Measurements from ENCODE around the gene NAGLU. TPM values are rescaled to one million over a fixed set of nuclear protein-coding genes. Genes with fewer than 3 reads are reported as not detected.

Gene NAGLU
- total and polyA plus RNA-seq, 10 of the 15 experiments (the other 5 are each of a cell fraction or from before 2014, with no cell fraction given): 0.23 to 27.5 (median 8.9) TPM

DNA sequence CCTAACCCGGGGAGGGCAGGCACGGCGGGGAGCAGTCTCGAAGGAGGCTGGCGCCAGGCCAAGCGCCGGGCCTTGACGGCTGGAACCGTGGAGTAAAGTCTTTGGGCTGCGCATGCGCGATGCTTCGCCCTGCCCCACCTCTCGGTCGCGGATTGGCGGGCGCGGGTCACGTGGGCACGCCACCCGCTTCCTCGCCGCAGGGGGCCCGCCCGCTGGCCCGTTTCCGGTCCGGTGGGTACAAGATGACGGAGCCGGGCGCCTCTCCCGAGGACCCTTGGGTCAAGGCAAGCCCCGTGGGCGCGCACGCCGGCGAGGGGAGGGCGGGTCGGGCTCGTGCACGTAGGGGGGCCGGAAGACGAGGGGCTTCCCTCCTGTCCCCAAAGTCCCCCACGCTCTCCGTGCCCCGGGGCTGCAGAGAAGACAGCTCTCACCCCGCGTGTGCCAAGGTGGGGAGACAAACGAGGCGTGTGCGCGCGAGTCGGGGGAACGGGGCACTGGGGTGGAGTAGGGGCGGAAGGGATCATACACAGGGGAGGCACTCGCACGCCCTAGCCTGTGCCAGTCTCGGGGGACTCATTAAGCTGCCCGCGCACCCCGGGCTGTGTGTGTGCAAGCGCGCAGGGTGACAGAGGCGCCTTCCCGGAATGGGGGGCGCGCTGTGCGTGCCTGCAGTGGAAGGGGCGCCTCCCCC, 31.0 kb downstream of the NAGLU start, which contains the start of gene MLX (continued):
- TF ChIP-seq KLF5 (IDR thresholded peaks at IDR 0.05; ENCODE audit: partially characterized antibody) (no peak), ZNF207 (IDR thresholded peaks at IDR 0.05; ENCODE audit: borderline replicate concordance) (0 out of 2 replicates have a peak, but pooled peaks have one; percentile 23), POLR2AphosphoS5 (IDR thresholded peaks at IDR 0.05; ENCODE audit: low read length) (peak; percentile 54; the same call in 1 of the 2 replicates), ZSCAN29 (IDR thresholded peaks at IDR 0.05) (no peak), MTA3 (IDR thresholded peaks at IDR 0.05; ENCODE audit: borderline replicate concordance, low read length) (no peak)

DNA sequence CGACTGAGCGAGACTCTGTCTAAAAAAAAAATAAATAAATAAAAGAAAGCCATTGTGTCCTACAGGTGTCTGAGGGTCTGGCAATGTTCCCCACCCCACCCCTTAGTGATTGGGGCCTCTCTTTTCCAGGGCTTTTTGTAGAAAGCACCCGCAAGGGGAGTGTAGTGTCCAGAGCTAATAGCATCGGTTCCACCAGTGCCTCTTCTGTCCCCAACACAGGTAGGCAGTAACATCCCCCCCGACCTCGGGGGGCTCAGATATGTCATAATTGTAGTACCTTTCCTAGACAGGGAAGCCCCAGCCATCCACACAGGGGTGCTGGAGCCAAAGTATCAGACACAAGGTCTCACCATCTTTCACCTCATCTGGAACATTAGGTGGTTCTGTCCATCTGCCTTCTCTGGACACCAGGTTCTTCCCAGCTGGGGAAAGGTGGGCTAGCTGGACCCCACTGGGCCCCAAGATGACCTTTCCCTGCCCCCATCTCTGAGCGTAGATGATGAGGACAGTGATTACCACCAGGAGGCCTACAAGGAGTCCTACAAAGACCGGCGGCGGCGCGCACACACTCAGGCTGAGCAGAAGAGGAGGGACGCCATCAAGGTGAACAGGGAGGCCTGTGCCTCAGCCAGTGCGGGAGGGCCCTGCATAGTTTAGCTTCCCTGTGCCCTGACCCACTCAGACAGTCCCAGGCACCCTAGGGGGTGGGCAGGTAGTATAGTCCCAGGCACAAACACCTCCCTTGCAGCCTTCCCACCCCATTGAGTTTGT, 32.5 kb downstream of the NAGLU start:
- Histone ChIP-seq H3K4me2 (ENCODE audit: control insufficient read depth, insufficient read depth) (peak overlapping the region; percentile 65; the same call in 1 of the 2 replicates), H3K27ac (ENCODE audit: control insufficient read depth, insufficient read depth) (0 out of 2 replicates have a peak overlapping the region, but pooled peaks have one; percentile 6), H4K20me1 (ENCODE audit: control insufficient read depth, insufficient read depth) (no peaks in the 10 kb centered on the region), H3K4me3 (no peak overlapping the region), H2AFZ (ENCODE audit: control insufficient read depth, low read depth, low read length) (no peak overlapping the region), H3K9ac (ENCODE audit: control insufficient read depth, insufficient read depth, low read length) (no peak overlapping the region), H3K9me3 (replicated peaks; ENCODE audit: control insufficient read depth, insufficient read depth, low read length) (no peaks in the 10 kb centered on the region), H3K79me2 (ENCODE audit: control insufficient read depth, insufficient read depth, low read length) (peaks cover 26% of the 10 kb centered on the region), H3K36me3 (ENCODE audit: control insufficient read depth in 2 of 2, insufficient read depth in 2 of 2, low read length in 1 of 2) (peaks cover 34 to 44% of the 10 kb centered on the region in 2 experiments), H3K27me3 (replicated peaks in 1 of 2; ENCODE audit: control insufficient read depth in 2 of 2, insufficient read depth in 2 of 2, low read length in 1 of 2) (no peaks in the 10 kb centered on the region), H3K4me1 (ENCODE audit: control insufficient read depth, insufficient read depth, low read length) (peaks cover 13% of the 10 kb centered on the region)
- TF ChIP-seq MEF2A (IDR thresholded peaks at IDR 0.05; ENCODE audit: insufficient read depth, low read depth, low read length) (no peak), LARP7 (IDR thresholded peaks at IDR 0.05) (no peak), MTA2 (IDR thresholded peaks at IDR 0.05; ENCODE audit: low read depth) (no peak), BACH1 (IDR thresholded peaks at IDR 0.05; ENCODE audit: borderline replicate concordance) (no peak), EP300 (IDR thresholded peaks at IDR 0.05; ENCODE audit: borderline replicate concordance in 1 of 2, control insufficient read depth in 1 of 2, low read depth in 2 of 2, low read length in 2 of 2) (no peak), ZNF384 (IDR thresholded peaks at IDR 0.05; ENCODE audit: borderline replicate concordance, low read depth, low read length) (no peak), POLR2A (IDR thresholded peaks at IDR 0.05; ENCODE audit: low read depth, low read length) (no peak)
- TF ChIP-seq, protein P1, sequence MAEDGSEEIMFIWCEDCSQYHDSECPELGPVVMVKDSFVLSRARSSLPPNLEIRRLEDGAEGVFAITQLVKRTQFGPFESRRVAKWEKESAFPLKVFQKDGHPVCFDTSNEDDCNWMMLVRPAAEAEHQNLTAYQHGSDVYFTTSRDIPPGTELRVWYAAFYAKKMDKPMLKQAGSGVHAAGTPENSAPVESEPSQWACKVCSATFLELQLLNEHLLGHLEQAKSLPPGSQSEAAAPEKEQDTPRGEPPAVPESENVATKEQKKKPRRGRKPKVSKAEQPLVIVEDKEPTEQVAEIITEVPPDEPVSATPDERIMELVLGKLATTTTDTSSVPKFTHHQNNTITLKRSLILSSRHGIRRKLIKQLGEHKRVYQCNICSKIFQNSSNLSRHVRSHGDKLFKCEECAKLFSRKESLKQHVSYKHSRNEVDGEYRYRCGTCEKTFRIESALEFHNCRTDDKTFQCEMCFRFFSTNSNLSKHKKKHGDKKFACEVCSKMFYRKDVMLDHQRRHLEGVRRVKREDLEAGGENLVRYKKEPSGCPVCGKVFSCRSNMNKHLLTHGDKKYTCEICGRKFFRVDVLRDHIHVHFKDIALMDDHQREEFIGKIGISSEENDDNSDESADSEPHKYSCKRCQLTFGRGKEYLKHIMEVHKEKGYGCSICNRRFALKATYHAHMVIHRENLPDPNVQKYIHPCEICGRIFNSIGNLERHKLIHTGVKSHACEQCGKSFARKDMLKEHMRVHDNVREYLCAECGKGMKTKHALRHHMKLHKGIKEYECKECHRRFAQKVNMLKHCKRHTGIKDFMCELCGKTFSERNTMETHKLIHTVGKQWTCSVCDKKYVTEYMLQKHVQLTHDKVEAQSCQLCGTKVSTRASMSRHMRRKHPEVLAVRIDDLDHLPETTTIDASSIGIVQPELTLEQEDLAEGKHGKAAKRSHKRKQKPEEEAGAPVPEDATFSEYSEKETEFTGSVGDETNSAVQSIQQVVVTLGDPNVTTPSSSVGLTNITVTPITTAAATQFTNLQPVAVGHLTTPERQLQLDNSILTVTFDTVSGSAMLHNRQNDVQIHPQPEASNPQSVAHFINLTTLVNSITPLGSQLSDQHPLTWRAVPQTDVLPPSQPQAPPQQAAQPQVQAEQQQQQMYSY (CRISPR knock-in tag; IDR thresholded peaks at IDR 0.05): no peak
- 83% methylated on average over 14 of the region's 14 CpGs for WGBS (ENCODE audit: insufficient coverage, insufficient replicate concordance, low lambda C conversion rate, missing lambda C conversion rate)
- intact Hi-C loops (cut with micrococcal nuclease; ENCODE audit: unreplicated experiment): no loop called here
- BruUV-seq (replicated peaks): no TSS peak
- in situ Hi-C loops (cut with MboI): no loop called here
- DNase-seq (ENCODE audit: low read depth, low spot score): no peak
- no peak for ATAC-seq
- ChIA-PET RAD21 (ENCODE audit: unreplicated experiment) (interaction anchor here (1.9 kb wide), 1 partner anchor 10 kb away, joined by 14 read pairs; the partner anchor contains the start of gene PSMC3IP), SMC1A (ENCODE audit: uncharacterized antibody, unreplicated experiment) (interaction anchor here (0.8 to 1.8 kb wide), 4 partner anchors 9 to 195 kb away, joined by 3 to 13 read pairs (median 5); partner anchors contain the start of gene PSMC3IP), POLR2A (interaction anchor here (1.0 to 2.6 kb wide), 3 partner anchors 10 to 115 kb away, joined by 4 to 14 read pairs (median 5); partner anchors contain the start of gene PSMC3IP), CTCF (interaction anchor here (2.8 kb wide), 1 partner anchor 10 kb away, joined by 14 read pairs; the partner anchor contains the start of gene PSMC3IP)
- no peak for FAIRE-seq

Data from GM12878 (cell line).